ENCODE results near the gene PDXK.

The PDXK gene

GRCh38 chr21:43785134-43785533, 66.2 kb downstream of the PDXK start:
- no peak for DNase-seq

- no peak for DNase-seq
Measured at GRCh38 chr21:43786300-43786806, 67.4 kb downstream of the PDXK start.

GRCh38 chr21:43786807-43787440, 68.0 kb downstream of the PDXK start:
- DNase-seq, result no peak

GRCh38 chr21:43789276-43790009, 70.5 kb downstream of the PDXK start, which contains the start of gene RRP1:
Gene RRP1, plus strand, starts transcription at chr21:43789577. Its CDS starts 53 bp downstream, at chr21:43789630.
- peak; percentile 28 for DNase-seq

GRCh38 chr21:43790010-43790524, 71.1 kb downstream of the PDXK start:
- no peak for DNase-seq

- no peak for DNase-seq
Measured at GRCh38 chr21:43792406-43792805, 73.5 kb downstream of the PDXK start.

GRCh38 chr21:43793243-43793642, 74.3 kb downstream of the PDXK start:
- DNase-seq, result no peak

GRCh38 chr21:43794311-43794710, 75.4 kb downstream of the PDXK start:
- DNase-seq, result no peak

GRCh38 chr21:43794857-43795256, 75.9 kb downstream of the PDXK start:
- no peak for DNase-seq

GRCh38 chr21:43797415-43797814, 78.5 kb downstream of the PDXK start:
- no peak for DNase-seq

- DNase-seq, result no peak
Measured at GRCh38 chr21:43797925-43798715, 79.2 kb downstream of the PDXK start.

GRCh38 chr21:43799301-43799840, 80.4 kb downstream of the PDXK start:
- no peak for DNase-seq

GRCh38 chr21:43800124-43800523, 81.2 kb downstream of the PDXK start:
- no peak for DNase-seq

- DNase-seq, result no peak
Measured at GRCh38 chr21:43800566-43800965, 81.6 kb downstream of the PDXK start.

- DNase-seq, result no peak
Measured at GRCh38 chr21:43801006-43801783, 82.3 kb downstream of the PDXK start.

GRCh38 chr21:43802713-43803313, 83.9 kb downstream of the PDXK start:
- no peak for DNase-seq

GRCh38 chr21:43803558-43804300, 84.8 kb downstream of the PDXK start:
- no peak for DNase-seq

- no peak for DNase-seq
Measured at GRCh38 chr21:43805275-43805800, 86.4 kb downstream of the PDXK start.

- DNase-seq, result no peak
Measured at GRCh38 chr21:43806017-43806710, 87.2 kb downstream of the PDXK start.

- DNase-seq, result no peak
Measured at GRCh38 chr21:43808367-43808766, 89.4 kb downstream of the PDXK start.
